OCI-LY7 (cell line): ENCODE measurements around the gene SIK3.

Experiments used
- EZH2phosphoT487 ChIP-seq: fragments of 200-600 bp; sonication (generic); IDR thresholded peaks from 2 replicates; pipeline ENCODE4 v1.6.1; 2018; ENCODE audit warnings: low read depth, borderline replicate concordance, mild to moderate bottlenecking, mixed run types, antibody characterized with exemption, low read length, moderate library complexity, mixed read lengths
- TF ChIP-seq, protein P1 (sequence below): fragments of 200-600 bp; sonication (generic); conservative IDR thresholded peaks from 2 replicates; pipeline ENCODE4 v1.5.1; 2014; ENCODE audit warnings: mild to moderate bottlenecking, antibody characterized with exemption, low read length, moderate library complexity, mixed read lengths

DNA sequence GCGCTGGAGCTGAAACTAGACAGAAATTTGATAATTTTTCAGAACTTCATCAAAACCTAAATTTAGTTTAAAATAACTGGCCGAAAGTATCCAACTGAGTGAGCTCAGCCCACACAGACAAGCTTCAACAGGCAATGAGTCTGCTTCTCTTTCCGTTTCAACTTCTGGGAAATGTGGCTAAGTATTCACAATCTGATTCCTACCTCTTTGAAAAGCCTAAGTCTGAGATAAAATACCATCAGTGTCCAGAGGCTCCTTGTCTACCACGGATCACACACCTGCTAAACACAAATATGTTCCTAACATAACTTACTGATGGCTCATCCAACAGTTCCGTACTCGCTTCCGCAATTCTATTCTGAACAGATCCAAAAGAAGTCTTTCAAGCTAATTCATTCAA is 8.5 kb downstream of the SIK3 start:
- TF ChIP-seq, protein P1, sequence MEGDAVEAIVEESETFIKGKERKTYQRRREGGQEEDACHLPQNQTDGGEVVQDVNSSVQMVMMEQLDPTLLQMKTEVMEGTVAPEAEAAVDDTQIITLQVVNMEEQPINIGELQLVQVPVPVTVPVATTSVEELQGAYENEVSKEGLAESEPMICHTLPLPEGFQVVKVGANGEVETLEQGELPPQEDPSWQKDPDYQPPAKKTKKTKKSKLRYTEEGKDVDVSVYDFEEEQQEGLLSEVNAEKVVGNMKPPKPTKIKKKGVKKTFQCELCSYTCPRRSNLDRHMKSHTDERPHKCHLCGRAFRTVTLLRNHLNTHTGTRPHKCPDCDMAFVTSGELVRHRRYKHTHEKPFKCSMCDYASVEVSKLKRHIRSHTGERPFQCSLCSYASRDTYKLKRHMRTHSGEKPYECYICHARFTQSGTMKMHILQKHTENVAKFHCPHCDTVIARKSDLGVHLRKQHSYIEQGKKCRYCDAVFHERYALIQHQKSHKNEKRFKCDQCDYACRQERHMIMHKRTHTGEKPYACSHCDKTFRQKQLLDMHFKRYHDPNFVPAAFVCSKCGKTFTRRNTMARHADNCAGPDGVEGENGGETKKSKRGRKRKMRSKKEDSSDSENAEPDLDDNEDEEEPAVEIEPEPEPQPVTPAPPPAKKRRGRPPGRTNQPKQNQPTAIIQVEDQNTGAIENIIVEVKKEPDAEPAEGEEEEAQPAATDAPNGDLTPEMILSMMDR, result no peak
- no peak for TF ChIP-seq EZH2phosphoT487
